Measurements from ENCODE around the gene CYTH3. TPM values are rescaled to one million over a fixed set of nuclear protein-coding genes. Genes with fewer than 3 reads are reported as not detected.
A peak's percentile ranks its signal among the peaks of the same experiment; 100 is the strongest.
"Not testable (repeated sequence)": the region's sequence is repeated elsewhere in the genome, so short reads cannot be mapped to it uniquely, and the experiment has no call there.

The CYTH3 gene
- total RNA-seq, 2 experiments from 2014 or later = 1.9 to 2.3 TPM

DNA sequence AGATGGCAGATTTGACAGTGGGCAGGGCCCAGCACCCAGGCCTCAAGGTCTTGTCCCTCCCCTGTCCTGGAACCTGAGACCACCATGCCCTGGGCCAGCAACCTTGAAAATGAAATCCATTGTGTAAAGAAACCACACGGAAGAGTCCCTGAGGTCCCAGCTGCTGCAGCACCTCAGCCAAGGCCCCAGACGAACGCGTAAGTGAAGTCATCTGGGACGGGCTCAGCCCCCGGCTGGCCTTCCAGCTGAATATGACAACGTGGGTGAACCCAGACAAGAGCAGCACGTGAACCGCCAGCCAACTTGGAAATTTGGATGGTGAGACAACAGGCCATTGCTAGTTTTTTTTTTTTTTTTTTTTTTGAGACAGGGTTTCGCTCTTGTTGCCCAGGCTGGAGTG lies 70.3 kb downstream of the CYTH3 start:
- POLR2A ChIA-PET = no interaction called here
- CTCF ChIA-PET = no interaction called here
- ATAC-seq = no peak
- no peaks in the 10 kb centered on the region for H3K9me3 Mint-ChIP-seq (ENCODE audit: insufficient read depth)
- no peak for DNase-seq
- H3K36me3 Mint-ChIP-seq (ENCODE audit: low read depth) = no peaks in the 10 kb centered on the region
- no peak overlapping the region for H3K27ac Mint-ChIP-seq
- no peaks in the 10 kb centered on the region for H3K4me1 Mint-ChIP-seq (ENCODE audit: low read depth)
- peaks cover 8% of the 10 kb centered on the region for H3K27me3 Mint-ChIP-seq (ENCODE audit: low read depth)
- no peak overlapping the region for H3K4me3 Mint-ChIP-seq

DNA sequence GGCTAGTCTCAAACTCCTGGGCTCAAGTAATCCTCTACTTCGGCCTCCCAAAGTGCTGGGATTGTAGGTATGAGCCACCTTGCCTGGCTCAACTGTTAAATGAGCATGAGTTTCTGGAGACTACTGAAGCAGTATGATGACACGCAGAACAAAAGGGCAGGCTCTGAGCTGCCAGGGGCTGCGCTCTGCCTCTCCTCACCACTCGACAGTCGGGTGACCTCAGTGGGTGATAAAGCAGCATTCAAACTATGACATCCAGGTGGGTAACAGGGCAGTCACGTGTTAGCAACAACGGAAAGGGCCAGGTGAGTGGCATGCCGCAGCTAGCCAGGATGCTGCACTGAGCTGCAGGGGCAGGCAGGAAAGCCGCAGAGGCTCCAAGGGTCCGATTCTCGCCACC lies 71.5 kb downstream of the CYTH3 start:
- Mint-ChIP-seq H3K4me3 (no peak overlapping the region), H3K27ac (no peak overlapping the region), H3K4me1 (ENCODE audit: low read depth) (no peaks in the 10 kb centered on the region), H3K9me3 (ENCODE audit: insufficient read depth) (no peaks in the 10 kb centered on the region), H3K36me3 (ENCODE audit: low read depth) (no peaks in the 10 kb centered on the region), H3K27me3 (ENCODE audit: low read depth) (peaks cover 8% of the 10 kb centered on the region)
- DNase-seq = no peak
- no peak for ATAC-seq
- CTCF ChIA-PET = no interaction called here
- POLR2A ChIA-PET = no interaction called here

DNA sequence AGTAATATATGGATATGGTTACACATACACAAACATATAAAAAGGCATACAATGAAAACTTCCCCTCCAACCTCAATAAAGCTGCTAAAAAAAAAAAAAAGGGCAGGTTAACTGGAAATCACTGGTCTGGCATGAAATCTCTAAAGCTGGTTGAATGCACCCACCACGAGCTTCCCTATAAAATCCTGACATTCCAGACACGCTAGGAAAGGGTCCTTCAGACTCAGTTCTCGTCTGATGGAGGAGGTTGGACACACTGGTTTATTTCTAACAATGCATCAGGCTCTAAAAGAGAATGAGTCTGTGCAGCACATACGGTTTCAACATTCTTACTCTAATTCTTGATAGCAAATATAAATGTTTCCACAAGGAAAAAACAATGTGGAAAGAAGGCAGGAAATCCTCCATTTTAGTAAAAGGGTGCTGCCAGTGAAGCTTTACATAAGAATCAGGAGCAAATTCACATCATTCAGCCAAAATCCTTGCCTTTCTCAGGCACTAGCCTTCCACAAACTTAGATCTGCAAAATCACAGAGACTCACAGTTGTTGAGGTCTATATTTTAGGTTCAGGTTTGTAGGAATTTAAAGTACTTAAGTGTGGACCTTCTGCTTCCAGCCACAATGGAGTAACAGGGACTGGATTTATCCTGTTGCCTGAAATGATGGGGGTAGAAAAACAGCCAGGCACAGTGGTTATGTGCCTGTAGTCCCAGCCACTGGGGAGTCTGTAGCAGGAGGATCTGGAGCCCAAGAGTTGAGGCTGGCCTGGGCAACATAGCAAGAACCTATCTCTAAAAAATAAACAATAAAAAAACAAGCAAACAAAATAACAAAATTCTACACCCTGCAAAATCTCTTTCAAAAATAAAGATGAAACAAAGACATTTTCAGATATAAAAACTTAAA lies 73.5 kb downstream of the CYTH3 start:
- ChIA-PET POLR2A (interaction anchor here (0.5 kb wide), 1 partner anchor 54 kb away, joined by 4 read pairs; no protein-coding TSS in a partner anchor), CTCF (no interaction called here)
- H3K27ac Mint-ChIP-seq = no peak overlapping the region

DNA sequence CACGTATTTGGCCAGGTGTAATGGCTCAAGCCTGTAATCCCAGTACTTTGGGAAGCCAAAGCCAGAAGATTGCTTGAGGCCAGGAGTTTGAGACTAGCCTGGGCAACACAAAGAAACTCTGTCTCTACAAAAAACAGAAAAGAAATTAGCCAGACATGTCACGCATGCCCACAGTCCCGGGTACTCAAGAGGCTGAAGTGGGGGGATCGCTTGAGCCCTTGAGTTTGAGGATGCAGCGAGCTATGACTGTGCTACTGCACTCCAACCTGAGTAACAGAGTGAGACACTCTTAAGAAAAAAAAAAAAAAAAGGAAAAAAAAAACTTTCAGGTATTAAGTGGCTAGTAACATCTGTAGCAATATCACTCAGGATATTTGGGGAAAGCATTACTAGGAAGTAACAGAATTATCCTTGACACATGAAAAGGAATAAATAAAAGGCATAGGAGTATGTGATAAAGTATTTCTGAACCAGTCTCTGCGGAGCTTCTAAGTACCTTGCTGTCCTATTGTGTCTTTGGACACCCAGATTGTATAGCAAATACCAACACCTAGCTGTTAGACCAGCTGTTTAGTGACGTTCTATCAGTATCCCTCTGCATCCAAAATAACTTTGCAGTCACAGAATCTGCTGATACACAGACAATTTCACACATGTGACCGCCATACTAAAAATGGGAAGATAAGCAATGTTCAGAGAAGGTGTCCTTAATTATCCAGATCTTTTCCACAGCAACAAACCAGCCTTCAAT lies 74.4 kb downstream of the CYTH3 start:
- POLR2A ChIA-PET = interaction anchor here (0.5 kb wide), 2 partner anchors 53 to 107 kb away, joined by 3 to 4 read pairs; no protein-coding TSS in a partner anchor
- CTCF ChIA-PET = no interaction called here
- no peaks in the 10 kb centered on the region for H3K36me3 Mint-ChIP-seq (ENCODE audit: low read depth)
- no peaks in the 10 kb centered on the region for H3K9me3 Mint-ChIP-seq (ENCODE audit: insufficient read depth)
- no peak for DNase-seq
- no peak for ATAC-seq
- H3K27me3 Mint-ChIP-seq (ENCODE audit: low read depth) = peaks cover 10% of the 10 kb centered on the region
- no peak overlapping the region for H3K4me3 Mint-ChIP-seq
- no peak overlapping the region for H3K27ac Mint-ChIP-seq
- H3K4me1 Mint-ChIP-seq (ENCODE audit: low read depth) = no peaks in the 10 kb centered on the region

More for the DNA sequence above, 73.5 kb downstream of the CYTH3 start:
- H3K36me3 Mint-ChIP-seq (ENCODE audit: low read depth) = no peaks in the 10 kb centered on the region
- H3K4me1 Mint-ChIP-seq (ENCODE audit: low read depth) = no peaks in the 10 kb centered on the region
- DNase-seq (no peak), ATAC-seq (no peak)
- H3K27me3 Mint-ChIP-seq (ENCODE audit: low read depth) = peaks cover 9% of the 10 kb centered on the region
- H3K4me3 Mint-ChIP-seq = no peak overlapping the region
- H3K9me3 Mint-ChIP-seq (ENCODE audit: insufficient read depth) = no peaks in the 10 kb centered on the region

DNA sequence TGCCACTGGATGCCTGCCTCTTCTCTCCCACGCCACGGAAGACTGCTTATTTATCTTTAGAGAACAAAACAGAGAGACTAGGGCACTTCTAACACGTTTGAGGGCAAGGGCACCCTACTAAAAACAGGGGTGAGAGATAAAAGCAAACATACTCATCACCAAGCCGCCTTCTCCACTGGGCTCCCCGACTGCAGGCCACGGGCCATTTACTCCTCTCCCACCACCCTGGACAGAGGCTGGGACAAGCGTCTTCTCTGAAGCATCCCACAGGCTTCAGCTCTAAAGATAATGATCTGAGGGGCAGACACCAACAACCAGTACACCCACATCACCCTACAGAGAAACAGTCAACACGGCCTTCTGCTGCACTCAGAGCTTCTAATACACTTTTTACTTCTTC lies 78.7 kb downstream of the CYTH3 start:
- no peaks in the 10 kb centered on the region for H3K9me3 Mint-ChIP-seq (ENCODE audit: insufficient read depth)
- DNase-seq (no peak), ATAC-seq (no peak)
- H3K27ac Mint-ChIP-seq = no peak overlapping the region
- no peaks in the 10 kb centered on the region for H3K36me3 Mint-ChIP-seq (ENCODE audit: low read depth)
- H3K27me3 Mint-ChIP-seq (ENCODE audit: low read depth) = peaks cover 5% of the 10 kb centered on the region
- POLR2A ChIA-PET = no interaction called here
- H3K4me1 Mint-ChIP-seq (ENCODE audit: low read depth) = no peaks in the 10 kb centered on the region
- H3K4me3 Mint-ChIP-seq = no peak overlapping the region
- CTCF ChIA-PET = no interaction called here

DNA sequence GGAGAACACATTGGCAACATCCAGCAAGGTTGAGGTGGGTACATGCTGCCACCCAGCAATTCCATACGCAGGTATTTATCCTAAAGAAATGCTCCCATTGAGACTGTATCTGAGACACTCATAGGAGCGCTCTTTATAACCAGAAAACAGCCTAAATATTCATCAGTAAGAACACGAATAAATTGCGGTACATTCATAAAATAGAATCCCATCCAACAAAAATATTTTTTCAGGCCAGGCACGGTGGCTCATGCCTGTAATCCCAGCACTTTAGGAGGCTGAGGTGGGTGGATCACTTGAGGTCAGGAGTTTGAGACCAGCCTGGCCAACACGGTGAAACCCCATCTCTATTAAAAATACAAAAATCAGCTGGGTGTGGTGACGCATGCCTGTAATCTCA lies 81.9 kb downstream of the CYTH3 start:
- H3K27me3 Mint-ChIP-seq (ENCODE audit: low read depth); H3K4me1 Mint-ChIP-seq (ENCODE audit: low read depth); DNase-seq; CTCF ChIA-PET; H3K4me3 Mint-ChIP-seq; H3K9me3 Mint-ChIP-seq (ENCODE audit: insufficient read depth); H3K36me3 Mint-ChIP-seq (ENCODE audit: low read depth); H3K27ac Mint-ChIP-seq; ATAC-seq: not testable (repeated sequence)
- POLR2A ChIA-PET = interaction anchor here (1.1 kb wide), 1 partner anchor 91 kb away, joined by 3 read pairs; no protein-coding TSS in a partner anchor

DNA sequence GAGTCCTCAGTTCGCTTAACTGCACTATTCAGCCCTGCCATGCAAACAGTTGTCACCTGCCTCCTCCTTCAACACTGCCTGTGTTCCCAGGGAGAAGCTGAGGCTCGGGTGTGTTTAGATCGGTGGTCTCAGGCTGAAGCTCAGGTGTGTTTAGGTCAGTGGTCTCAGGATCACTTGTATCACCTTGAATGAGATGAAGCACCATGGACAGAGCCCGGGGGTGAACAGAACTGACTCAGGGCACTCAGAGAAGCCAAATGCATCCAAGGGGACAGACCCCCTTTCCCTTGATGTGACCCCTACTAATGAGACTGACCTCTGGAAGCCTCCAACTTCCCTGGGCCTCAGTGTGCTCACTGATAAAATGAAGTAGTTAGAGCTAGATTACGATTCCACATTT lies 84.0 kb downstream of the CYTH3 start:
- ChIA-PET CTCF (interaction anchor here (1.4 kb wide), 1 partner anchor 8 kb away, joined by 3 read pairs; no protein-coding TSS in a partner anchor), POLR2A (no interaction called here)
- Mint-ChIP-seq H3K27ac (no peak overlapping the region), H3K4me1 (ENCODE audit: low read depth) (no peaks in the 10 kb centered on the region), H3K4me3 (no peak overlapping the region), H3K36me3 (ENCODE audit: low read depth) (no peaks in the 10 kb centered on the region), H3K27me3 (ENCODE audit: low read depth) (no peaks in the 10 kb centered on the region), H3K9me3 (ENCODE audit: insufficient read depth) (no peaks in the 10 kb centered on the region)
- ATAC-seq (no peak), DNase-seq (no peak)

DNA sequence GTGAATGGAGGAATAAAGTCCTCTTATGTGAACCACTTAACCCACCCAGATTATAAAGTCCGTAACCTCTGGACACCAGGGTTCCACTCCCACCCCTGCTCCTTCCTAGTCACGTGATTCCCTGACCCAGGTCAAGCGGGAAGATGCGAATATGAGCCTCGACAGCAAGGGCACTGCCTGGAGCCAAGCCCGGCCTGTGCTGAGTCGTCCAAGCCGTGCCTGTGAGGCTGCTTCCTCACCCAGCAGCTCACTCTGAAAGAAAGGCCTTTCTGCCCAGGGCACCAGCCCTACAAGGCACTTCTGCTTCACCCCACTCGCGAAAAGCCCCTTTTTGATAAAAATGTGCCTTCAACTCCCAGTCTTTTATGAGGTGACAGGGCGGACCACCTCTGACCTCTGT lies 85.8 kb downstream of the CYTH3 start:
- Mint-ChIP-seq H3K27me3 (ENCODE audit: low read depth) (no peaks in the 10 kb centered on the region), H3K36me3 (ENCODE audit: low read depth) (no peaks in the 10 kb centered on the region), H3K9me3 (ENCODE audit: insufficient read depth) (no peaks in the 10 kb centered on the region), H3K4me1 (ENCODE audit: low read depth) (no peaks in the 10 kb centered on the region), H3K4me3 (no peak overlapping the region), H3K27ac (no peak overlapping the region)
- ATAC-seq (no peak), DNase-seq (no peak)
- POLR2A ChIA-PET = no interaction called here
- CTCF ChIA-PET = no interaction called here

DNA sequence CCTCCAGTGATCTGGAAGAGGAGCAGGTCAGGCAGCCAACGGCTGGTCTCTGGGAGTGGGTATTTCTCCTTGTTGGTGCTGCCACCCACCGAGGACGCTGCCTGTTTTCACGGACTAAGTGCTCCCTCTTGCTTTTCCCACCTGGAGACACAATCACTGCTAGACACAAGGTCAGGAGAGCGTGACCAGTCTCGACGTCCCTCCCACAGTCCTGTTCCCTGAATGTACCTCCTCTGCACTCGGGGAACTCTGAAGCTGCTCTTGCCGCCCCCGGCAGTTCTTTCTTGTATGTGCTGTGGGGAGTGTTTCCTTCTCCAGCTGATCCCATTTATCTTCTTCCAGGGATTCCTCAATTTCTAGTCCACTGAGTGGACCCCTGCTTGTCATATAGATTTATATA lies 89.4 kb downstream of the CYTH3 start:
- ChIA-PET POLR2A (no interaction called here), CTCF (interaction anchor here (0.9 kb wide), 1 partner anchor 15 kb away, joined by 3 read pairs; no protein-coding TSS in a partner anchor)
- no peak overlapping the region for H3K27ac Mint-ChIP-seq
- H3K4me3 Mint-ChIP-seq = no peak overlapping the region
- DNase-seq (no peak), ATAC-seq (no peak)
- H3K27me3 Mint-ChIP-seq (ENCODE audit: low read depth) = no peaks in the 10 kb centered on the region
- no peaks in the 10 kb centered on the region for H3K9me3 Mint-ChIP-seq (ENCODE audit: insufficient read depth)
- H3K4me1 Mint-ChIP-seq (ENCODE audit: low read depth) = no peaks in the 10 kb centered on the region
- no peaks in the 10 kb centered on the region for H3K36me3 Mint-ChIP-seq (ENCODE audit: low read depth)

DNA sequence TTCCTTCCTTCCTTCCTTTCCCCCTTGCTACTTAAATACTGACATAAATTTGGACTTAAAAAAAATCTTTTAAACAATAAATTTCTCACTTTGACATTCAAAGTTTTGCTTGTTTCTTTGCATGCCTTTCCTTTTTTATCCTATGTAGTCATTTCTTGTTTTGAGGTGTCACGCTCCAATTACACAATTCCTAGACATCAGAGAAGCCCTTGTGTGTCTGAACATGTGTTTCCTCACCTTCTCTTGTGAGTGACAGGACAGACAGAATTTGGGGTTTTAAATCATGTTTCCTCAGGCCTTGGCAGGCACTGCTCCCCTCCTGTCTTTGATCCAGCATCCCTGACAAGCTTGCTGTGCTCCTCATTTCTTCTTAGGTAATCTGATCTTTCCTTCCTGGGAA lies 91.3 kb downstream of the CYTH3 start:
- Mint-ChIP-seq H3K27ac (no peak overlapping the region), H3K36me3 (ENCODE audit: low read depth) (no peaks in the 10 kb centered on the region), H3K27me3 (ENCODE audit: low read depth) (no peaks in the 10 kb centered on the region), H3K4me1 (ENCODE audit: low read depth) (no peaks in the 10 kb centered on the region), H3K4me3 (no peak overlapping the region), H3K9me3 (ENCODE audit: insufficient read depth) (no peaks in the 10 kb centered on the region)
- ChIA-PET POLR2A (no interaction called here), CTCF (no interaction called here)
- ATAC-seq (no peak), DNase-seq (no peak)

DNA sequence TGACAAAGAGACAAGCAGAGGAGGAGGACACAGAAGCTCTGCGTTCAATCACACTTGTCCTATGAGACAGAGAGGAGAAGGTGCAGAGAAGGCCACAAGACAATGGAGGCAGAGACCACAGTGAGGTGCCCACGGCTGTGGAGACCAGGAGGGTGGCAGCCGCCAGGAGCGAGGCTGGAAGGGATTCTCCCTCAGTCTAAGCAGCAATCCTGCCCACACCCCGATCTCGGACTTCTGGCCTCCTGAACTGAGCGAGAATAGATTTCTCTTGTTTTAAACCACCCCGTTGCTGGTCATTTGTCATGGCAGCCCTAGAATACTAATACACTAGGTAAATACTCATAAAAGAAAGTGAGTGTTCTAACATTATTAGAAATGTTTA lies 92.1 kb downstream of the CYTH3 start:
- POLR2A ChIA-PET = no interaction called here
- Mint-ChIP-seq H3K27ac (no peak overlapping the region), H3K9me3 (ENCODE audit: insufficient read depth) (no peaks in the 10 kb centered on the region), H3K27me3 (ENCODE audit: low read depth) (no peaks in the 10 kb centered on the region), H3K36me3 (ENCODE audit: low read depth) (no peaks in the 10 kb centered on the region), H3K4me3 (no peak overlapping the region), H3K4me1 (ENCODE audit: low read depth) (no peaks in the 10 kb centered on the region)
- DNase-seq (no peak), ATAC-seq (no peak)
- CTCF ChIA-PET = no interaction called here

DNA sequence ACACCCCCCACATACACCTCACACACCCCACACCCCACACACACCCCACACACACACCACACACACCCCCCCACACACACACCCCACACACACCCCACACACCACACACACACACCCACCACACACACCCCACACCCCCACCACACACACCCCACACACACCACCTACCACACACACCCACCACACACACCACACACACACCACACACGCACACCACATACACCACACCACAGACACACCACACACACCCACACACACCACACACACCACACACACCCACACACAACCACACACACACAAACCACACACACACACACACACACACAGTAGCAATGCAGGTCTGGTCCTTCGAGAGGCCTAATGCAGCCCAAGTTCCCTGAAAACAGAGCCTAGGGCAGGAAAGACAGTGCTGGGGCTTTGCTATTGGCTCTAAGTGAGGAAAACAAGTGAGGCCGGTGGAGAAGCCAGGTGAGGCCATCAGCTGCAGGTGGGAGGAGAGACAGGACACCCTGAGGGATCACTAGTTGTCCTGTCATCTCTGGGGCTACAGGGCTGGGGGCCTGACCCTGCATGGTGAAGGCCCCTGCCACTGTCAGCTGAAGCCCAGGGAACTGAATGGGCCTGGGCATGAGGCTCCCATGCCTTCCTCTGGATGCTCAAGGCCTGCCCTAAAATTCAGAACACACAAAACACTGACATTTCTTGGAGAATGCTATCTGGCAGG lies 92.6 kb downstream of the CYTH3 start:
- POLR2A ChIA-PET = no interaction called here
- Mint-ChIP-seq H3K27me3 (ENCODE audit: low read depth) (no peaks in the 10 kb centered on the region), H3K9me3 (ENCODE audit: insufficient read depth) (no peaks in the 10 kb centered on the region), H3K4me3 (no peak overlapping the region), H3K4me1 (ENCODE audit: low read depth) (no peaks in the 10 kb centered on the region), H3K27ac (peak overlapping the region; percentile 35), H3K36me3 (ENCODE audit: low read depth) (no peaks in the 10 kb centered on the region)
- CTCF ChIA-PET = no interaction called here
- no peak for DNase-seq
- ATAC-seq = no peak

Data from activated CD8-positive, alpha-beta T cell treated with anti-CD3 and anti-CD28 coated beads, Interleukin-2, amount 10 ng/mL, durations not matched to agents 7 days and 5 days (primary cell).